ENCODE data around the gene HBE1.

The HBE1 gene

DNA sequence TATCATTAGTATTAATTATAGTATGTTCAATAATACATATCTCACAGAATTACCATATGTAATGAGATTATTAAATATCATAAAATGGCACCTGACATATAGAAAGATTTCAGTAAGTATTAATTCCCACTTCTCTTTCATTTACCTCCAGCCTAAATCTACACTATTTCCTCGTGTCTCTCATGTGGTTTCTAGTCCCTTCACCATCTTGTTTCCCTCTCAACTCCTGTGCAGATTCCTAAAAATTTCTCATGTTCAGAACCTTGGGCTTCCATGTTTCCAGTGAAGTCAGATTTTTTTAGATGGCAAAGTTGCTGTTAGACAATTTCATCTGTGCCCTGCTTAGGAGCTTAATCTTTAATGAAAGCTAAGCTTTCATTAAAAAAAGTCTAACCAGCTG lies 14.1 kb upstream of the HBE1 start (continued):
- TF ChIP-seq ZNF23 (tag by site-specific recombination; IDR thresholded peaks at IDR 0.05; ENCODE audit: borderline replicate concordance), result no peak
- TF ChIP-seq, protein P1, sequence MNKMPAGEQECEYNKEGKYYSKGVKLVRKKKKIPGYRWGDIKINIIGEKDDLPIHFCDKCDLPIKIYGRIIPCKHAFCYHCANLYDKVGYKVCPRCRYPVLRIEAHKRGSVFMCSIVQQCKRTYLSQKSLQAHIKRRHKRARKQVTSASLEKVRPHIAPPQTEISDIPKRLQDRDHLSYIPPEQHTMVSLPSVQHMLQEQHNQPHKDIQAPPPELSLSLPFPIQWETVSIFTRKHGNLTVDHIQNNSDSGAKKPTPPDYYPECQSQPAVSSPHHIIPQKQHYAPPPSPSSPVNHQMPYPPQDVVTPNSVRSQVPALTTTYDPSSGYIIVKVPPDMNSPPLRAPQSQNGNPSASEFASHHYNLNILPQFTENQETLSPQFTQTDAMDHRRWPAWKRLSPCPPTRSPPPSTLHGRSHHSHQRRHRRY (tag by site-specific recombination; IDR thresholded peaks at IDR 0.05), result no peak
- no peak for TF ChIP-seq MYNN (tag by site-specific recombination; IDR thresholded peaks at IDR 0.05; ENCODE audit: borderline replicate concordance)
- TF ChIP-seq ZBTB17 (tag by site-specific recombination; IDR thresholded peaks at IDR 0.05), result no peak
- TF ChIP-seq OSR2 (tag by site-specific recombination; IDR thresholded peaks at IDR 0.05), result no peak
- no peak for TF ChIP-seq ZNF10 (tag by site-specific recombination; IDR thresholded peaks at IDR 0.05)
- TF ChIP-seq, protein P2, sequence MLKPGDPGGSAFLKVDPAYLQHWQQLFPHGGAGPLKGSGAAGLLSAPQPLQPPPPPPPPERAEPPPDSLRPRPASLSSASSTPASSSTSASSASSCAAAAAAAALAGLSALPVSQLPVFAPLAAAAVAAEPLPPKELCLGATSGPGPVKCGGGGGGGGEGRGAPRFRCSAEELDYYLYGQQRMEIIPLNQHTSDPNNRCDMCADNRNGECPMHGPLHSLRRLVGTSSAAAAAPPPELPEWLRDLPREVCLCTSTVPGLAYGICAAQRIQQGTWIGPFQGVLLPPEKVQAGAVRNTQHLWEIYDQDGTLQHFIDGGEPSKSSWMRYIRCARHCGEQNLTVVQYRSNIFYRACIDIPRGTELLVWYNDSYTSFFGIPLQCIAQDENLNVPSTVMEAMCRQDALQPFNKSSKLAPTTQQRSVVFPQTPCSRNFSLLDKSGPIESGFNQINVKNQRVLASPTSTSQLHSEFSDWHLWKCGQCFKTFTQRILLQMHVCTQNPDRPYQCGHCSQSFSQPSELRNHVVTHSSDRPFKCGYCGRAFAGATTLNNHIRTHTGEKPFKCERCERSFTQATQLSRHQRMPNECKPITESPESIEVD (tag by site-specific recombination; IDR thresholded peaks at IDR 0.05), result no peak

DNA sequence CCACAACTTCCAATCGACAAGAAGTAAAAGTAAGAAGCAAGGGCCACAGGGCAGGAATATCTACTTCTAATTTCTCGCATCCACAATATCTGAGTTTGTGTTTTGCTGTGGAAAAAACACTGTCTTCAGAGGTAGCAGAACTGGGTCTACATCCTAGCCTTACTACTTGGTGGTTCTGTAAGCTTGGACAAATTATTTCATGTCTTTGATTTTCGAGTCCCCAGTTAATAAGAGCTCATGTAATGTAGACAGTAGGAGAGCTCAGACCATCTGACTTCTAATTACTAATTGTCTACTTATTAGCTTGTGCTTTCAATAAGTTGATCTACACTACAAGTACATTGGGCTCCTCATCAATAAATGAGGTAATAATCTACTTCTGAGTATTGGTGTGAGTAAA lies 13.3 kb upstream of the HBE1 start:
- no peak overlapping the region for H3K4me3 ChIP-seq (ENCODE audit: low read depth, low read length)
- H3K4me1 ChIP-seq (ENCODE audit: control insufficient read depth, insufficient read depth, low read length), result no peaks in the 10 kb centered on the region
- H3K27ac ChIP-seq (ENCODE audit: extremely low read depth, low read depth, low read length), result no peak overlapping the region
- TF ChIP-seq, protein P3, sequence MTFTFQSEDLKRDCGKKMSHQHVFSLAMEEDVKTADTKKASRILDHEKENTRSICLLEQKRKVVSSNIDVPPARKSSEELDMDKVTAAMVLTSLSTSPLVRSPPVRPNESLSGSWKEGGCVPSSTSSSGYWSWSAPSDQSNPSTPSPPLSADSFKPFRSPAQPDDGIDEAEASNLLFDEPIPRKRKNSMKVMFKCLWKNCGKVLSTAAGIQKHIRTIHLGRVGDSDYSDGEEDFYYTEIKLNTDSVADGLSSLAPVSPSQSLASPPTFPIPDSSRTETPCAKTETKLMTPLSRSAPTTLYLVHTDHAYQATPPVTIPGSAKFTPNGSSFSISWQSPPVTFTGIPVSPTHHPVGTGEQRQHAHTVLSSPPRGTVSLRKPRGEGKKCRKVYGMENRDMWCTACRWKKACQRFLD (tag by site-specific recombination; IDR thresholded peaks at IDR 0.05), result no peak
- ChIA-PET CTCF (no interaction called here), POLR2A (no interaction called here)
- H3K36me3 ChIP-seq (ENCODE audit: control insufficient read depth in 2 of 2, insufficient read depth in 1 of 2, low read length in 2 of 2), result no peaks in the 10 kb centered on the region
- no peaks in the 10 kb centered on the region for H3K9me3 ChIP-seq (ENCODE audit: control insufficient read depth, insufficient read depth, low read depth, low read length)

DNA sequence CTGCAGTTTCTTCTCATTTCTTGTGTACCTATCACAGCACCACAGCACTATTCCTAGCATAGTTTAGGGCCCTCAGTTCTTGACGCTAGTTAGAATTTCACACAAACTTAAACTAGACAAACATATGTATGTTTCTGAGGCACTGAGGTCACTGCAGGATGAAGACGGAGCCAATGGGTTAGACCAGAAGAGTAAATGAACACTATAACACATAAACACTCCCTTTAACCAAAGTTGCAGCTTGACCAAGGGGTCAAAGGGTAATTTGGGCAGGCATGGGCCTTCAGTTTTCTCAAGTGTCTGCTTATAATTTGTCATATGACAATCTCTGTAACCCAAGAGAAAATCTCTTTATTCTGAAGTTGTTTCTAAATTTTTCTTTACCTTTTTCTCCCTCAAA lies 12.9 kb upstream of the HBE1 start:
- Histone ChIP-seq H3K4me3 (ENCODE audit: low read depth, low read length) (no peak overlapping the region), H3K36me3 (ENCODE audit: control insufficient read depth in 2 of 2, insufficient read depth in 1 of 2, low read length in 2 of 2) (no peaks in the 10 kb centered on the region), H3K27ac (ENCODE audit: extremely low read depth, low read depth, low read length) (no peak overlapping the region), H3K4me1 (ENCODE audit: control insufficient read depth, insufficient read depth, low read length) (no peaks in the 10 kb centered on the region), H3K9me3 (ENCODE audit: control insufficient read depth, insufficient read depth, low read depth, low read length) (no peaks in the 10 kb centered on the region)
- ChIA-PET CTCF (no interaction called here), POLR2A (no interaction called here)
- TF ChIP-seq ZNF292 (tag by site-specific recombination; IDR thresholded peaks at IDR 0.05; ENCODE audit: borderline replicate concordance, low read depth) (no peak), ZEB2 (tag by site-specific recombination; IDR thresholded peaks at IDR 0.05) (no peak), ZNF10 (tag by site-specific recombination; IDR thresholded peaks at IDR 0.05) (no peak)

DNA sequence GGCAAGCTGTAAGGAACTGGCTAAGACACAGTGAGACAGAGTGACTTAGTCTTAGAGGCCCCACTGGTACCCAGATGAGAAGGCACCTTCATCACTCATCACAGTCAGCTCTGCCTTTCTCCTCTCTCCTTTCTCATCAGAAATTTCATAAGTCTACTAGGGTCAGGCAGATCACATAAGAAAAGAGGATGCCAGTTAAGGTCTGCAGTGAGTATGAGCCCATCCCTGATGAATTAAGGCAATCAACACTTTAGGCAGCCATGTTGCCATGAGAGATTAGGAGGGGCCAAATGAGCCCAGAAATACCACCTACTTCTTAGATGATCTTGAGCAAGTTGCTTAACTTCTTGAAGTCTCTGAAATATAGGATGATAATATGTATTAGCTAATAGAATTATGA lies 11.9 kb upstream of the HBE1 start:
- no peak overlapping the region for H3K4me3 ChIP-seq (ENCODE audit: low read depth, low read length)
- no peak overlapping the region for H3K27ac ChIP-seq (ENCODE audit: extremely low read depth, low read depth, low read length)
- no peaks in the 10 kb centered on the region for H3K36me3 ChIP-seq (ENCODE audit: control insufficient read depth in 2 of 2, insufficient read depth in 1 of 2, low read length in 2 of 2)
- no peaks in the 10 kb centered on the region for H3K4me1 ChIP-seq (ENCODE audit: control insufficient read depth, insufficient read depth, low read length)
- TF ChIP-seq ZNF596 (tag by site-specific recombination; IDR thresholded peaks at IDR 0.05), result no peak
- no peak for TF ChIP-seq ZNF292 (tag by site-specific recombination; IDR thresholded peaks at IDR 0.05; ENCODE audit: borderline replicate concordance, low read depth)
- no peak for TF ChIP-seq YY1 (tag by site-specific recombination; IDR thresholded peaks at IDR 0.05)
- TF ChIP-seq, protein P4, sequence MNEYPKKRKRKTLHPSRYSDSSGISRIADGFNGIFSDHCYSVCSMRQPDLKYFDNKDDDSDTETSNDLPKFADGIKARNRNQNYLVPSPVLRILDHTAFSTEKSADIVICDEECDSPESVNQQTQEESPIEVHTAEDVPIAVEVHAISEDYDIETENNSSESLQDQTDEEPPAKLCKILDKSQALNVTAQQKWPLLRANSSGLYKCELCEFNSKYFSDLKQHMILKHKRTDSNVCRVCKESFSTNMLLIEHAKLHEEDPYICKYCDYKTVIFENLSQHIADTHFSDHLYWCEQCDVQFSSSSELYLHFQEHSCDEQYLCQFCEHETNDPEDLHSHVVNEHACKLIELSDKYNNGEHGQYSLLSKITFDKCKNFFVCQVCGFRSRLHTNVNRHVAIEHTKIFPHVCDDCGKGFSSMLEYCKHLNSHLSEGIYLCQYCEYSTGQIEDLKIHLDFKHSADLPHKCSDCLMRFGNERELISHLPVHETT (tag by site-specific recombination; IDR thresholded peaks at IDR 0.05), result no peak
- TF ChIP-seq ZNF747 (tag by site-specific recombination; IDR thresholded peaks at IDR 0.05), result no peak
- H3K9me3 ChIP-seq (ENCODE audit: control insufficient read depth, insufficient read depth, low read depth, low read length), result no peaks in the 10 kb centered on the region
- ChIA-PET CTCF (no interaction called here), POLR2A (no interaction called here)

Measured in HEK293 (cell line).